Astrocyte (in vitro differentiated cells and primary cell): ENCODE results near the gene MYO7B.

ENCODE experiments used
- EZH2 ChIP-seq: IDR thresholded peaks from 2 replicates; pipeline ENCODE4 v1.6.1; 2012; ENCODE audit warnings: mild to moderate bottlenecking, low read length, inconsistent platforms; ENCODE audit not compliant: insufficient read depth
- TF ChIP-seq, protein P1 (sequence below): IDR thresholded peaks from 2 replicates; pipeline ENCODE4 v1.5.1; 2011; ENCODE audit warnings: low read depth, mild to moderate bottlenecking, inconsistent platforms, low read length, moderate library complexity; ENCODE audit not compliant: insufficient read depth

DNA sequence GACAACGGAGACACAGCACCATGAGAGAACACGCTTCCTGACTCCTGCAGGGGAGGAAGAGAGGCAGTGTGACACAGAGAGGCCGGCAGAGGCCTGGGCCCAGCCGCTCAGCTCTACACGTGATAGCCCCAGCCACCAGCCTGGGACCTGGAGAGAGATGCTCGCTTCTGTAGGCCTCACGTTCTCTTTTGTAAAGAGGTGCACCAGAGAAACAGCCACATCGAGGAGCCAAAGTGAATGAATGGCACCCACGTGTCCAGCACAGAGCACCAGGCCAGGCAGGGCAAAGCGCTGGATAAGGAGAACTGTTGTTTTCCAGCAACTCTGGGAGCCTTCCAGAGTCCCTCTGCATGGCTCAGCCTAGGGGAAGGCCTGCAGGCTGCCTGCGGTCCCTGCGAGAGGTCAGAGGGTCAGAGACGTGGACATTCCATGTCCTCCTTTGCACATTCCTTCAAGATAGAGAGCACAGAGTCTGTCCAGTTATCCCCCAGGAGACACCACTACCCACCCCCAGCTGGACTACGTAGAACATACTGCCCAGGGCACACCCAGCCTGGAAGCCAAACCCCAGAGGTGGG, 125.7 kb downstream of the MYO7B start:
- no peak for TF ChIP-seq EZH2
- TF ChIP-seq, protein P1, sequence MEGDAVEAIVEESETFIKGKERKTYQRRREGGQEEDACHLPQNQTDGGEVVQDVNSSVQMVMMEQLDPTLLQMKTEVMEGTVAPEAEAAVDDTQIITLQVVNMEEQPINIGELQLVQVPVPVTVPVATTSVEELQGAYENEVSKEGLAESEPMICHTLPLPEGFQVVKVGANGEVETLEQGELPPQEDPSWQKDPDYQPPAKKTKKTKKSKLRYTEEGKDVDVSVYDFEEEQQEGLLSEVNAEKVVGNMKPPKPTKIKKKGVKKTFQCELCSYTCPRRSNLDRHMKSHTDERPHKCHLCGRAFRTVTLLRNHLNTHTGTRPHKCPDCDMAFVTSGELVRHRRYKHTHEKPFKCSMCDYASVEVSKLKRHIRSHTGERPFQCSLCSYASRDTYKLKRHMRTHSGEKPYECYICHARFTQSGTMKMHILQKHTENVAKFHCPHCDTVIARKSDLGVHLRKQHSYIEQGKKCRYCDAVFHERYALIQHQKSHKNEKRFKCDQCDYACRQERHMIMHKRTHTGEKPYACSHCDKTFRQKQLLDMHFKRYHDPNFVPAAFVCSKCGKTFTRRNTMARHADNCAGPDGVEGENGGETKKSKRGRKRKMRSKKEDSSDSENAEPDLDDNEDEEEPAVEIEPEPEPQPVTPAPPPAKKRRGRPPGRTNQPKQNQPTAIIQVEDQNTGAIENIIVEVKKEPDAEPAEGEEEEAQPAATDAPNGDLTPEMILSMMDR, result no peak
